Mesenteric fat pad (tissue), 1 donor: ENCODE measurements around the gene CLCN2. TPM values are rescaled to one million over a fixed set of nuclear protein-coding genes. Genes with fewer than 3 reads are reported as not detected.
A peak's percentile ranks its signal among the peaks of the same experiment; 100 is the strongest.
"Not testable (repeated sequence)": the region's sequence is repeated elsewhere in the genome, so short reads cannot be mapped to it uniquely, and the experiment has no call there.

Source experiments
- DNase-seq: peaks from one replicate; pipeline ENCODE4 v3.0.0-alpha.2; 2020; ENCODE audit warnings: low spot score
- total RNA-seq: library from RNA; stranded (reverse); fragmentation: NEBNext Ultra II Directional; extraction: Animal tissue kit (Norgen Biotek cat#: 25700); gene quantifications from one replicate; pipeline ENCODE4 v1.2.1, GENCODE V29; 2021
- donor health status: DM: yes; HTN: yes; CAD: no.

The CLCN2 gene
- total RNA-seq, 1 donor from 2014 or later = 3.8 TPM

DNA sequence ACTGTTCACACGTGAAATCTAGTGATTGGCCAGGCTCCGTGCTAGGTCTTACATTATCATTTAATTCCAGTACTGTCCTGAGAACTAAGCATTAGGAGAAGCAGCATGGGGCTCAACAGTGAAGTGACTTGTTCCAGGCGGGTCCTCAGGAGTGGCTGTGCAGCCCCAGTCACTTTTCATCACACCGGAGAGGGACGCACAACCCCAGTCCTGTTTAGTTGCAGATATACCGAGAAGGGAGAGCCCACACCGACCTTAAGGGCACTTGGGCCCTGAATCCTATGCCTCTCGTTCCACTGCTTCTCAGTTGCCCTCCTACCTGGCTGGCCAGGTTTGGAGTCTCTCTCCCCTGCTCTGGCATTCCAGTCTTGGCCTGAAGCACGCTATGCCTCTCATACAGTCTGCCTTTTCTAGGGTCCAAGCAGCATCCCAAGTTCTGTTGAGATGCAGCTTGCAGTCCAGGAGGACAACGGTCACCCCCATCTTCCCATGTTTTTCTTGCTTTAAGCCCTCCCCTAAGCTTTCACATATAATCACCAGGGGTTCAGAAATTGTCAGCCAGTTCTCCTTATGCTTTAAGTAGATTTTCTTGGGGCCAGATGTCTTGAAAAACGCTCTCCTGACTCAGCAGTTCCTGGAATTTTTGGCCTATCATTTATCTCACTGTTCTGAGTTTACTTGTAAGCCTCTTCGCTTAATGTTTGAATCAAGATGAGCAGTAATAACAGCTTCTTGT lies 13.9 kb downstream of the CLCN2 start:
- DNase-seq = no peak

DNA sequence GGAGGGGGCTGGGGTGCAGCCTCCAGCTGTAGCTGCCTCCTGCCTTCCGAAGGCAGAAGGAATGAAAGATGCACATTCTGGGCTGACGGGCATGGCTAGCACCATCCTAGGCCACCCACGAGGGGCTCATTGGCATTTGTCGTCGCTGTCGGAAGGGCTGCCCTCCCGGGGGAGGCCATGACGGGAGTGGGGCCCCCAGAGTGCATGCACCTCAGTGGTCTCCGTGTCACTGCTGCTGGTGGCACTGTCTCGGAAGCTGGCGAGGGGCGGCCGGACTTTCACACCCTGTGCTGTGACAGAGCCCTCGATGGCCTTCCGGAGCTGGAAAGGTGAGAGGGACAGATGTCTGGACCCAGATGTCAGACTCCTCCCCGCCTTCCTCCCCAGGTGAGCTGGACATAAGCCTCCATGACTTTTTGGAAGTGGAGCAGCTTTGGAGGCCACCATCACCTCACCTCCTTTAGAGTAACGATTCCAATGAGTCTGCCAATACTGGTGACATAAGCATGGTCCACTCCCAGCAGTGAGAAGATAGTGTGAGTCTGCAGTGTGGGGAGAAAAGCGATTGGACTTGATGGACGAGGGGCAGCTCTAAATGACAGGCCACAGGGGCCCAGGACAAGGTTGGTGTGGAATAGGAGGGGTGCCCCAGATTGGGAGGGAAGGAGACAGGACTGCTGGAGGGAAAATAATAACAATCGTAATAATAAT lies 14.8 kb downstream of the CLCN2 start:
- no peak for DNase-seq

DNA sequence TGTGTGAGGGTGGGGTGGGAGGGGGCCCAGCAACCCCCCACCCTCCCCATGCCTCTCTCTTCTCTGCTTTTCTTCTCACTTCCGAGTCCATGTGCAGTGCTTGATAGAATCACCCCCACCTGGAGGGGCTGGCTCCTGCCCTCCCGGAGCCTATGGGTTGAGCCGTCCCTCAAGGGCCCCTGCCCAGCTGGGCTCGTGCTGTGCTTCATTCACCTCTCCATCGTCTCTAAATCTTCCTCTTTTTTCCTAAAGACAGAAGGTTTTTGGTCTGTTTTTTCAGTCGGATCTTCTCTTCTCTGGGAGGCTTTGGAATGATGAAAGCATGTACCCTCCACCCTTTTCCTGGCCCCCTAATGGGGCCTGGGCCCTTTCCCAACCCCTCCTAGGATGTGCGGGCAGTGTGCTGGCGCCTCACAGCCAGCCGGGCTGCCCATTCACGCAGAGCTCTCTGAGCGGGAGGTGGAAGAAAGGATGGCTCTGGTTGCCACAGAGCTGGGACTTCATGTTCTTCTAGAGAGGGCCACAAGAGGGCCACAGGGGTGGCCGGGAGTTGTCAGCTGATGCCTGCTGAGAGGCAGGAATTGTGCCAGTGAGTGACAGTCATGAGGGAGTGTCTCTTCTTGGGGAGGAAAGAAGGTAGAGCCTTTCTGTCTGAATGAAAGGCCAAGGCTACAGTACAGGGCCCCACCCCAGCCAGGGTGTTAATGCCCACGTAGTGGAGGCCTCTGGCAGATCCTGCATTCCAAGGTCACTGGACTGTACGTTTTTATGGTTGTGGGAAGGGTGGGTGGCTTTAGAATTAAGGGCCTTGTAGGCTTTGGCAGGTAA lies 15.9 kb downstream of the CLCN2 start:
- DNase-seq = no peak

DNA sequence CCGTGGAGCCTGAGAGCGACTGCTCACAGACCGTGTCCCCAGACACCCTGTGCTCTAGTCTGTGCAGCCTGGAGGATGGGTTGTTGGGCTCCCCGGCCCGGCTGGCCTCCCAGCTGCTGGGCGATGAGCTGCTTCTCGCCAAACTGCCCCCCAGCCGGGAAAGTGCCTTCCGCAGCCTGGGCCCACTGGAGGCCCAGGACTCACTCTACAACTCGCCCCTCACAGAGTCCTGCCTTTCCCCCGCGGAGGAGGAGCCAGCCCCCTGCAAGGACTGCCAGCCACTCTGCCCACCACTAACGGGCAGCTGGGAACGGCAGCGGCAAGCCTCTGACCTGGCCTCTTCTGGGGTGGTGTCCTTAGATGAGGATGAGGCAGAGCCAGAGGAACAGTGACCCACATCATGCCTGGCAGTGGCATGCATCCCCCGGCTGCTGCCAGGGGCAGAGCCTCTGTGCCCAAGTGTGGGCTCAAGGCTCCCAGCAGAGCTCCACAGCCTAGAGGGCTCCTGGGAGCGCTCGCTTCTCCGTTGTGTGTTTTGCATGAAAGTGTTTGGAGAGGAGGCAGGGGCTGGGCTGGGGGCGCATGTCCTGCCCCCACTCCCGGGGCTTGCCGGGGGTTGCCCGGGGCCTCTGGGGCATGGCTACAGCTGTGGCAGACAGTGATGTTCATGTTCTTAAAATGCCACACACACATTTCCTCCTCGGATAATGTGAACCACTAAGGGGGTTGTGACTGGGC lies 16.7 kb downstream of the CLCN2 start:
- DNase-seq = no peak

DNA sequence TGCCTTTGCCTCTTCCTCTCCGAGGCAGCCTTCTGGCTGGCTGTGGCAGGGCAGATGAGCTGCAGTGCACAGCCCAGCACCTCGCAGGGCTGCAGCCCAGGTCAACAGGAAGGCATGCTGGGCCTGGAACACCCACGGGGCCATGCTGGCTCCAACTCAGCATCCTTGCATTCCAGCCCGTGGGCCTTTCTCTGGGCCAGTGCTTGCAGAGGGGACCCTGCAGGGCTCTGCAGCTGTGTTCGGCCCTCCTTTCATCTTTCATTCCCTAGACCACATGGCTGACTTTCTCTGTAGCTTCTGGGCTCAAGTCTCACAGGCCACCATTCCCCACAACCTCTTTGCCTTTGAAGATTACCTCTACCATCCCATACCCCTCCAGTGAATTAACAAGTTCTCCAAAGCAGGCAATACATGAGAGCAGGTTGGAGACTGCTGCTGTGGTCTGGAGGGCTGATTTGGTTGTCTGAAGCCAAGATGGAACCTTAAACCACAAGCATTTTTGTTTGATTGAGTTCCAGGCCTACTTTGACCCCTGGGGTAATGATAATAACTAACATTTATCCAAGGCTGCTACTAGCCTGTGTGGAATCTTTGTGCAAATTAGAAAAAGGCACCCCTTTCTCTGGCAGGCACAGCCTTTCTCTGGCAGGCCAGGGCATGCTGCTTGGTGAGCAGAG lies 18.1 kb downstream of the CLCN2 start:
- DNase-seq = no peak

DNA sequence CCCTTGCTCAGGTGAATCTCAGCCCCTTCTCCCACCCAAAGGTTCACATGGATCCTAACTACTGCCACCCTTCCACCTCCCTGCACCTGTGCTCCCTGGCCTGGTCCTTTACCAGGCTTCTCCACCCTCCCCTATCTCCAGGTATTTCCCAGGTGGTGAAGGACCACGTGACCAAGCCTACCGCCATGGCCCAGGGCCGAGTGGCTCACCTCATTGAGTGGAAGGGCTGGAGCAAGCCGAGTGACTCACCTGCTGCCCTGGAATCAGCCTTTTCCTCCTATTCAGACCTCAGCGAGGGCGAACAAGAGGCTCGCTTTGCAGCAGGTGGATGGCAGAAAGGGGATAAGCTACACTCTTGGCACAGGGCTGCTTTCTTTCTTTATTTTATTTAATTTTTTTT lies 19.5 kb downstream of the CLCN2 start:
- no peak for DNase-seq

DNA sequence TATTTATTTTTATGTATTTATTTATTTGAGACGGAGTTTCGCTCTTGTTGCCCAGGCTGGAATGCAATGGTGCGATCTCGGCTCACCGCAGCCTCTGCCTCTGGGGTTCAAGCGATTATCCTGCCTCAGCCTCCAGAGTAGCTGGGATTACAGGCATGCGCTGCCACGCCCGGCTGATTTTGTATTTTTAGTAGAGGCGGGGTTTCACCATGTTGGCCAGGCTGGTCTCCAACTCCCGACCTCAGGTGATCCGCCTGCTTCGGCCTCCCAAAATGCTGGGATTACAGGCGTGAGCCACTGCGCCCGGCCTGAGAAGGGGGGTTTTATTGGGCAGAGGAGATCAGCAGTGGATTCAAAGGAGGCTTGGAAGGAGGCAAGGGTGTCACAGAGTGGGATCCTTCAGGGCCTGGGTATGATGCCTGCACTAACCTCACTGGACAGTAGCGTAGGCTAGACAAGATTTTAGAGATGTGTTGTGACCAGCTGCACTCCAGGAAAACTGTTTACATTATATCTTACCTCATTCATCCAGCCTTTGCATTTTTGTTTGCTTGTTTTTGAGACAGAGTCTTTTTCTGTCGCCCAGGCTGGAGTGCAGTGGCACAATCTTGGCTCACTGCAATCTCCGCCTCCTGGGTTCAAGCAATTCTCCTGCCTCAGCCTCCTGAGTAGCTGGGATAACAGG lies 21.8 kb downstream of the CLCN2 start:
- DNase-seq = not testable (repeated sequence)

DNA sequence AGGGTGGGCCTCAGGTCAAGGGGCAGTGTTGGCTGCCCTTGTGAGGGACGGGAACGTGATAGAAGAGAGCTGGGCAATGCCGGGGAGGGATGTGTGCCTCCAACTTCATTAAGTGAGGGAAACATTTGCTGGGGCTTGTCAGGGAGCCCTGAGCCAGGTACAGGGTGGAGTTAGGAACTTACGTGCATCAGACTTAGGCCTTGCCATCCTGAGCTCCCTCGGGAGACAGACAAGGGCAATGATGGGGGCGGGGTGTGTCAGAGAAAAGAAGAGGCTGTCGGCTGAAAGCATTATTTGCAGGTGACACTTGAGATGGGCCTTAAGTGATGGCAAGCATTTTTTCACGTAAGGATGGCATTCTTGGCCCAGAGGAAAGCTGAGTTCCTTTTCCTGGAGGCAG lies 22.4 kb downstream of the CLCN2 start:
- DNase-seq = no peak

DNA sequence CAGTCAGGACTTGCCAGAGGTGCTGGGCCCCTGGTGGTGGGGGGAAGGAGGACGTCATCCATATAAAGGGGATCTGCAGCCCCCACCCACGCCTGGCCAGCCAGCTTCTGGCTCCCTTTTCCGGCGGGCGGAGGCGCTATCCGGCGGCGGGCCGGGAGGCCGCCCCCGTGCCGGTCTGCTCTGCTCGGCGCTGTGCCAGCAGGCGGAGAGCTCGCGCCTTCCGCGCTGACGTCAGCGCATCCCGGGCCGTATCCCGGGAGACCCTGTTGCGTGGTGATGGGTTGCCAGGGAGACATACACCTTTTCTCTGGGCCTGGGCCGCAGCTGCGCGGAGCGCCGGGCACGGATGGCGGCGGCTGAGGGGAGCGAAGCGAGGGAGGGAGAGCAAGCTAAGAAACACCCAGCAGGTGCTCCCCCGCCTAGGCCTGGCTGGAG lies 22.9 kb downstream of the CLCN2 start:
- peak; percentile 96 for DNase-seq

DNA sequence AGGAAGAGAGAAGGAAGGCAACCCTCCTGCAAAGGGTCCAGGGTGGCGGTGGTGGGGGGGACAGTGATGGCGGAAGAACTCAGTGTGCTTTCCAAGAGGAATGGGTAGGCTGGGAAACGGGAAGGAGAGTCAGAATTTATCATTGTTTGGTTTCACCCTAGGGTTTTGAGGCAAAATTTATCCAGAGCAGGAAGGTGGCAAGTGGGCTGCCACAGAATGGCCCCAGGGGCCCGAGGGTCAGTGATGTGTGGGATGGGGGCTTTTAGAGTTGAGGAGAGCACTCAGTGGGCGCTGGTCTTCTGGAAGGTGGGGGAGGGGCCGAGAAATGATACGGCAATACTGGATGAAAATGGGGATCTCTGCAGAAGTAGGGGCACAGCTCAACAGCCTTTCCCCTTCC lies 23.4 kb downstream of the CLCN2 start:
- DNase-seq = no peak

DNA sequence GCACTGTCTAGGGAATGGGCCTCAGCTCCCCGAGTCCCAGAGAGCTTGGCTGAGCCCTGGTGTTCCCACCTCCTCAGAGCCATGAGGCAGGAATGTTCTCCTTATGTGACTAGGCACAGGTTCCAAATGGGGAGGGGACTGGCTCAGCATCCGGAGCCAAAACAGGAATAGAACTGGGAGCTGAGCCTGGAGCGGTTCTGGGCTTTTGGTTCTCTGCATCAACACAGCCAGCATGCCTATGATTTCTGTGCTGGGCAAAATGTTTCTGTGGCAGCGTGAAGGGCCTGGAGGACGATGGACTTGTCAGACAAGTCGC lies 24.0 kb downstream of the CLCN2 start, which contains the start of gene FAM131A:
Gene FAM131A (plus strand): TSS at position 202 of the 316 bp plus-strand sequence. CDS start 31 bp downstream, at position 233.
- DNase-seq = no peak

DNA sequence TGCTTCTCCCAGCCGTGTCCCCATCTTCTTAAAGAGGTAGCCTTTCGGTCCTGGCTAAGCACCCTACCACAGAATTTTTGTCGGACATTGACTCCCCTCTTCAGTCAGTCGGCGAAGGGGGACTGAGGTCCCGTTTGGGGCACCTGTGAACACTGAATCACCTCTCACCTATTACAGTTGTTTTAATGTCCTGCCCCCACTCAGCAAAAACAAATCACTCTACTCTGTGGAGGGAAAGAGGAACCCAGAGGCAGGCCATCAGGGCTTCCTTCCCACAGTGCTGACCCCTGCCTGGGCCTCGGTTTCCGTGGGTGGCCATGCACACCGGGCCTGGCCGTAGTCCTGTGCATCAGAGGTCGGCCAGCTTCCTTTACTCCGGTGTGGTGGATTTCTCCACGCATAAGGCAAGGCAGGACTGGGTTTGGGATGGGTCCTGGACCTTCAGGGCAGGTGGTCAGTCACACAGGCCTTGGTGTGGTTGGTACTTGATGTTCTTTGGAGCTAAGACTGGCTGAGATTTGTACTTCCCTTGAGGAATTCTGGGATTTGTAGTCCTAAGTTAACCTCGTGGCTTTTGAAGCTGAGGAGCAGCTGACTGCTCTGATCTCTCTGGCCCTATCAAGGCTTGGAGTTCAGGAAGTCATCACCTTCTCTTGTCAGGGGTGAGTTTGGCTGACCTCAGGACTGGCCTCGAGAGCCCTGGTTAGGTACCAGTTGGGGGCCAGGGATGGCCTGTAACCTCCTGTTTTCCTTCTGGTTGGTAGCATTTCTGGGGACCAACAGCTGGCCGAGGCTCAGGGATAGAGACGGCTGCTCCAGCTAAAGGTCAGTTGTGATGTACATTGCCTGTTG lies 24.6 kb downstream of the CLCN2 start:
- DNase-seq = no peak

DNA sequence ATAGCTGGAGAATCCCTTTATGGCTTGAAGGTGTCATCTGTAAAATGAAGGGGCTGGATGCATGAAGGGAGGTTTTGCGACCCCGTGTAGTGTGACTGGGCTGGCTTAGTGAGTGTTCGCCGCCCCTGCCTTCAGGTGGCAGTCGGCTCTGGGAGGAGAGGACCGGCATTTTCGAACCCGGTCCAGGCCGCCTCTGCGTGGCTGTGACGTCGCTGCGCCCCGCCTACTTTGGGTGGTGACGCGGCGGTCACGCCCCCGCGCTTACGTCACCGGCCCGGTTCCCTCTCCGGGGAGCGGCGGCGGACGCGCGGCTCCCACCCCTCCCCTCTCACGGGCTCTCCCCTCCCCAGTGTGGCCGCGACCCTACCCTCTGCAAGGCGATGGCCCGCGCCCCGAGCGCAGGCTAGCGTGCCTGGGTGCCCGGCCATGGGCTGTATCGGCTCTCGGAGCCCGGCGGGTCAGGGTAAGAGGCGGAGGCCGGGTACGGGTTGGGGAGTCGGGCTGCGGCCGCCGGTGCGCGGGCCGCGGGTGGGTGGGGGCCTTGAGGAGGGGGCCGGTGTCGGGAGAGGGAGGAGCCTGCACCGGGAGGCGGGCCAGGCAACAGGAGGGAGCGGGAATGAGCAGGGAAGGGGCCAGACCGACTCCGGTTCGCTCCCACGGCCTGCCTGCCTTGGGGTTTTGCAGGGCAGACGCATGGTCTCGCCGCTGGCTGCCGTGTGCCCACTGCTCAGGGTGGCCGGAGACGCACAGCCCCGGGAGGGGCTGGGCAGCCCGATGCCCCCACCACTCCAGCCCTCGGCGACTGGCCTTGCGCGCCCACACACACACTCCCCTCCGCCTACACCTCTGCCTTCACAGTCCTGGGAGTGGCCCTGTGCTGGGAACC lies 25.5 kb downstream of the CLCN2 start:
- peak; percentile 98 for DNase-seq

DNA sequence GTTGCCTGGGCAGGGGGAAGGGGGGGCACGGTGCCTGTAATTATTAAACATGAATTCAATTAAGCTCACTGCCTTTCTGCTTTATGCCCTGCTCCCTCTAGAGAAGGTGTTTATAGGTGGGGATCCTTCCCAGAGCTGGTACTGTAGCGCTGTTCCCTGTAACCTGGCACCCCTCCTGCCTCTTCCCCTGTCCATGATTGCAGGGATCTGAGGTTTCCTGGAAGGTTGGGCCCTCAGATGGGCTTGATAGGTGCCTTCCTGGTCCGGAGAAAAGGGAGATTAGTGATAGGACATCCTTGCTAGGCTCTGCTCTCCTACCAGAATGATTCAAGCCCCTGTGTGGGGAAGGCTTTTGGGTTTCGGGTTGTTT lies 26.1 kb downstream of the CLCN2 start:
- no peak for DNase-seq

DNA sequence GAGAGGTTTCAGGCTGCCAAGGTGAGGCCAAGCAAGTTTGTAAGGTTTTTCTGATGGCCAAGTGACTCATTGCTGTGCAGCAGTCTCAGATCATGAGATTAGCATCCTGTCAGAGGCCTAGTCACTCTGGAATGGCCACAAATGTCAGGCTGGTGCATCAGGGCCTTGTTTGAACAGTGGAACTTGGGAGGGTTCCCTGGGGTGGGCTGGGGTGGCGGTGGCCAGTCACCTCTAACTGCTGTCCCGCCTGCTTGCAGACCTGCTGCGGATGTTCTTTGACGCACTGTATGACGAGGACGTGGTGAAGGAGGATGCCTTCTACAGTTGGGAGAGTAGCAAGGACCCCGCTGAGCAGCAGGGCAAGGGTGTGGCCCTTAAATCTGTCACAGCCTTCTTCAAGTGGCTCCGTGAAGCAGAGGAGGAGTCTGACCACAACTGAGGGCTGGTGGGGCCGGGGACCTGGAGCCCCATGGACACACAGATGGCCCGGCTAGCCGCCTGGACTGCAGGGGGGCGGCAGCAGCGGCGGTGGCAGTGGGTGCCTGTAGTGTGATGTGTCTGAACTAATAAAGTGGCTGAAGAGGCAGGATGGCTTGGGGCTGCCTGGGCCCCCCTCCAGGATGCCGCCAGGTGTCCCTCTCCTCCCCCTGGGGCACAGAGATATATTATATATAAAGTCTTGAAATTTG lies 26.8 kb downstream of the CLCN2 start:
- no peak for DNase-seq

DNA sequence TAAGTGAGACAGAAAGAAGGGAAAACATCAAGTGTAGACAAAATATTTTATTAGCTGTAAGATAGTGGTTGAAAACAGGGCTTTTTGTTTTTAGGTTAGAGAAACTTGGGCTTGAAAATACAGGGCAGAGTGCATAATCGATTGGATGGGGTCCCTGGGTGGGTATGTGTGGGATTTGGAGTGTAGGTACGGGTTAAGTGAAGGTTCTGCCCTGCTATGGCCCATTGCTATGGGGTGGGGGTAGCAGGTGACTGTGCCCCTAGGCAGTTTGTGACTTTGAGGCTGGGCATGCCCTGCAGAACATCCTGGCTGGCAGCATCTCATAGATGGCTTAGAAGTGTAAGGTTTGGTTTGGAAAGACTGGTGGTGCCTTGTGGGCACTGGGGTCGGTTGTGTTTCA lies 27.7 kb downstream of the CLCN2 start:
- no peak for DNase-seq

DNA sequence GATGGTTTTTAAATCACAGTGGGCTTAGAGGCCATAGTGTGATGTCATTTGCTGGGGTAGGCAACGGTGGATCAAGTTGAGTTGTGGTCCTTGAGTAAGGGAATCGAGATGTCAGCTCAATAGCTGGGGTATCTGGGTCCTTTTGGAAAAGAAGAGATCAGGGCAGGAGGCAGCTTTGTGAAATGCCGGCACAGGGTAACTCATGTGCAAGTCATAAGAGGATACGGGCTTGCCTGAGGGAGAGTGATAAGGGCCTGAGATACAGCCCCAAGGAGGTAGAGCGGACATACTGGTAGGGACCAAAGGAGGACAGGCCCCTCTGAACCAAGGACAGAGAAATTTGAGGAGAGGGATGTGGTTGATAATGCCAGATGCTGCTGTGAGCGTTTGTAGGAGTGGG lies 28.2 kb downstream of the CLCN2 start:
- no peak for DNase-seq
